Keratinocyte (primary cell): Measurements from ENCODE around the gene ATXN10.

Experiments
- EZH2 ChIP-seq: IDR thresholded peaks from one replicate; pipeline ENCODE4 v1.6.1; 2012; ENCODE audit warnings: inconsistent platforms, mild to moderate bottlenecking, low read length, moderate library complexity
- TF ChIP-seq, protein P1 (sequence below), 3 experiments: IDR thresholded peaks in 1 of 3; conservative IDR thresholded peaks in 1 of 3; optimal IDR thresholded peaks in 1 of 3; 2 replicates in 2 of 3; 3 replicates in 1 of 3; pipeline versions ENCODE3 to v1.5.1; 2011; ENCODE audit warnings: low read length in 3 of 3, mild to moderate bottlenecking in 3 of 3, moderate library complexity in 2 of 3, control low read depth in 1 of 3, inconsistent platforms in 1 of 3; ENCODE audit not compliant: insufficient read depth in 2 of 3; ENCODE audit errors: extremely low read depth in 1 of 3

DNA sequence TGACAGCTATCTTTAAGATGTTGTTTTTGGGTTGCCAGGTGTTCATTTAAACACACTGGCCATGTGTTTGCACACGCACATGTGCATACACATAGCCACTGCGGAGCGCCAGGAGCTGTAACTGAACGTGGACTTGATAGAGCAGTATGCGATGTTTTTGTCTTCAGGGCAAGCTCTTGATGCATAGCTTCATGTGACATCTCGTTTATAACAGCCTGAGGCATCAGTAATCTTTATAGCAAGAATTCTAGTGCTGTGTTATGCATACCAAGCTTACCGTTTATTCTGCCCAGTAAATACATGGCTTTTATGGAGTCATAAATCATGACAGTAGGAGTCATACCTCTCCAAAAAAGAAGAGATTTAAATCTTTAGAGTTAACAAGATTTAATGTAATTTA lies 87.0 kb downstream of the ATXN10 start:
- TF ChIP-seq, protein P1, sequence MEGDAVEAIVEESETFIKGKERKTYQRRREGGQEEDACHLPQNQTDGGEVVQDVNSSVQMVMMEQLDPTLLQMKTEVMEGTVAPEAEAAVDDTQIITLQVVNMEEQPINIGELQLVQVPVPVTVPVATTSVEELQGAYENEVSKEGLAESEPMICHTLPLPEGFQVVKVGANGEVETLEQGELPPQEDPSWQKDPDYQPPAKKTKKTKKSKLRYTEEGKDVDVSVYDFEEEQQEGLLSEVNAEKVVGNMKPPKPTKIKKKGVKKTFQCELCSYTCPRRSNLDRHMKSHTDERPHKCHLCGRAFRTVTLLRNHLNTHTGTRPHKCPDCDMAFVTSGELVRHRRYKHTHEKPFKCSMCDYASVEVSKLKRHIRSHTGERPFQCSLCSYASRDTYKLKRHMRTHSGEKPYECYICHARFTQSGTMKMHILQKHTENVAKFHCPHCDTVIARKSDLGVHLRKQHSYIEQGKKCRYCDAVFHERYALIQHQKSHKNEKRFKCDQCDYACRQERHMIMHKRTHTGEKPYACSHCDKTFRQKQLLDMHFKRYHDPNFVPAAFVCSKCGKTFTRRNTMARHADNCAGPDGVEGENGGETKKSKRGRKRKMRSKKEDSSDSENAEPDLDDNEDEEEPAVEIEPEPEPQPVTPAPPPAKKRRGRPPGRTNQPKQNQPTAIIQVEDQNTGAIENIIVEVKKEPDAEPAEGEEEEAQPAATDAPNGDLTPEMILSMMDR (optimal IDR thresholded peaks at IDR 0.05 in 1 of 3, IDR thresholded peaks at IDR 0.05 in 1 of 3, conservative IDR thresholded peaks at IDR 0.05 in 1 of 3; ENCODE audit: extremely low read depth in 1 of 3, insufficient read depth in 2 of 3, low read length in 3 of 3): no peak
- no peak for TF ChIP-seq EZH2
